Measurements from ENCODE around the gene ERCC5. TPM values are rescaled to one million over a fixed set of nuclear protein-coding genes. Genes with fewer than 3 reads are reported as not detected.

ERCC5 gene
- total RNA-seq, 1 donor from 2014 or later, result 46.8 TPM

Other genes starting within 250 kb of the ERCC5 start
- gene TPP2, start 249.0 kb upstream of the ERCC5 start, total RNA-seq, result 75.5 and 76.5 TPM in 2 replicates
- not detected in 2 replicates for gene METTL21C, start 151.0 kb upstream of the ERCC5 start, total RNA-seq
- 54.8 and 58.9 TPM in 2 replicates for gene TEX30, start 72.2 kb upstream of the ERCC5 start, total RNA-seq
- gene POGLUT2, start 47.1 kb upstream of the ERCC5 start, total RNA-seq, result 13.6 and 13.7 TPM in 2 replicates
- 33.3 and 33.8 TPM in 2 replicates for gene BIVM, start 46.9 kb upstream of the ERCC5 start, total RNA-seq
- not detected in 2 replicates for gene SLC10A2, start 220.4 kb downstream of the ERCC5 start, total RNA-seq

All from activated T-helper 2 cell treated with anti-CD3 and anti-CD28 coated beads, Interferon-gamma antibody, Interleukin-2, Interleukin-4, amounts not matched to agents 10 μg/mL and 5 μg/mL and 100 μg/mL, durations not matched to agents 14 hours and 24 hours and 36 hours (primary cell).